HG02623 (cell line): ENCODE measurements around the gene MT1X.
A peak's percentile ranks its signal among the peaks of the same experiment; 100 is the strongest.
"Not testable (repeated sequence)": the region's sequence is repeated elsewhere in the genome, so short reads cannot be mapped to it uniquely, and the experiment has no call there.

Experiments used
- ATAC-seq: cut with Tn5 transposase; IDR thresholded peaks from one replicate; pipeline ENCODE4 v1.9.1; 2021; ENCODE audit warnings: moderate library complexity; ENCODE audit not compliant: unreplicated experiment

The MT1X gene

DNA sequence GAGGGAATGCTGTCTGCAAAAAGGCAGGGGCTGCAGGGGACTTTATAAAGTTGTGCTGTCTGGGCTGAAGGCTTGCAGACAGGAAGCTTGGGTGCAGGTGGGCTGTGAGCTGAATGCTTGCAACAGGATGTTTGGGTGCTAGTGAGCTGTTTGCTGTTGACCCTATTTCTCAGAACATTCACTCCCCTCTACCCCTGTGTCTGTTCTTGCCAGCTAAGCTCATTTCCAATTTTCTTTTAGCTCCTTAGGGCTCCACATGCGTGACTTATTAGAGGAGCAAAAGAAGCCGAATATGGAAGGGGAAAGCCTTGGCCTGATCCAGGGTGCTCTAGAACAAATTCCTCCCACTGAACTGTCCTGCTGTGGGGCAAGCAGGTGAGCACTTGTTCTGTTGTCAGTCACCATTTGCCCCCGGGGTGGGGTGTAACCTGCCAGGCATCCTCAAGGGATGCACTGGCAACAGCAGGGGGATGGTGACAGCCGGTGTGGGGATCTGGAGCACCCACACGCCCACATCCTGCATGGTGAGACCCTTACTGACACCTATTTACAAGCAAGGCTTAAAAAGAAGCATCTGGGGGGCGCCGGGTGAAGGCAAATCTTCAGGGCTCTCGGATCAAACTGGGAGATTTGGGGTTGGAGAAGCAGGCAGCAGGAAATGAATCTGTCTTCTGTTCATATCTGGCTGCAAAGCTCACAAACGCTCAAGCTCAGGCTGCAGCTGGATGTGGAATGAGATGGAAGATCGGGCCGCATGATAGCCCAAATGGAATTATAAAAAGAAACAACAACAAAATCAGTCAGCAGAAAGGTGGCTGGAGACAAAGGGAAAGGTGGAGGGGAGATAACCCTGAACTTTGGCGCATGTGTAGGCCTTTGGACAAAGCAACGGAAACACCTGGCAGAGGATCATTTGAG, 26.5 kb downstream of the MT1X start:
- no peak for ATAC-seq

DNA sequence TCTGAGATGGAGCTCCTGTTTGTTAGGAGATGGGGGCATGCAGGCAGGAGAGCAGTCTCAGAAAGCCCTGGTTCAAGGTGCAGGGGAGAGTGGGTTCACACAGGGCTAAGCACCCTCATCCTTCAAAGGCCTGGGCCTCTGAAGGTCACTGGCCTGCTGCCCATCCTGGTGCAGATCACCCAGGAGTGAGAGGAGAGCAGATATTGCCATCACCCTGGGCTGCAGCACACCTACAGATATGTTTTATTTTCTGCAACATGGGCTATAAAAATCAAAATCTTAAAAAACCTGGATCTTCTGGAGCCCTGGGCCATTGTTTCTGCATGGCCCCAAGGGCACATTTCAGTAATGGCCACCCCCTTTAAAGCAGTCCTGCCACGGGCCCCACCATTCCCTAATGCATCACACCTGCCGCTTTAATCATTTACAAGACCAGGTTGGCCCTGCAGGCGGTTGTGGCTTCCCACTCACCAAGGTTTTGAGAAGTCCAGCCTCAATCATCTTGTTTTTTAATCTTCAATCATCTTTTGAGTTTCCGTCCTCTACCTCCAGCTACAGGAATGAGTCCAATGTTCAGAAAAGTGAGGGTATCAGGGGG, 27.3 kb downstream of the MT1X start:
- no peak for ATAC-seq

DNA sequence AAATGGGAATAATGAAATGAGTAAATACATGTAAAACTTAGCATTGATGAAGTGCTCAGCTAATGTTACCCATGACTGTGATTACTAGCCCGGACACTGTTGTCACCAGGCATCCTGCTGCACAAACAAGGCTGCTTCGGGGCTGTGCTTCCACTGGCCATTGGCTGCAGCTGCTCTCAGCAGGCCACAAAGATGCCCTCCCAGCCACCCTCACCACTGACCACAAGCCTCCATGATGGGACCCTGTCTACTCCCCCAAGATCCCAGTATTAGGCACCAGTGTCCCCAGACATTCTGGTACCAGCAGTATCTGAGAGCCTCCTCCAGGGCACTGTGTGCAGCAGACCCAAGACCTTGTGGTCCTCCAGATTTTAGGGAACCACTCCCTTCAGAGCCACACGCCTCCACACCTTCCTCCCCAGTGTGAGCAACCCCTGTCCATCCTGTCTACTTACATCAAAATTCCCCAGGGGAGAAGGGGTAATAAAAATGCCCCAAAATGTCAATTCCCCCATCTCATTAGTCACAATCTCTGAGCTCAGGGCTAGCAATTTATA, 28.0 kb downstream of the MT1X start:
- ATAC-seq = no peak

GRCh38 chr16:56711862-56712261, 29.6 kb downstream of the MT1X start:
- no peak for ATAC-seq

DNA sequence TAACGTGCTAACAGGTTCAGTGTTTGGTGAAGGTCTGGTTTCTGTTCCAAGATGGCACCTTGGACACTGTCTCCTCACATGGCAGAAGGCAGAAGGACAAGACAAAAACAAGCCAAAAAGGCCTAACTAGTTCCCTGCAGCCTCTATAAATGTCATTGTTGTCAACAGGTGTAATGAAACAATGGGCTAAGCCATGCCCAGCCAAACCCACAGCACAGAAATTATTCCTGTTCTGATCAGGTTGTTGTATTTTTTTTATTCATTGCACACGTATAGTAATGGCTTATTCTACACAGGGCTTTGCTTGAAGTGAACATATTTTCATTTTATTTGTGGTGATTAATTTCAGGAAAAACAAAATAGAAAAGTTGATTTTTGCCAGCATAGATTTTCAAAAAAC, 31.5 kb downstream of the MT1X start:
- ATAC-seq = no peak

DNA sequence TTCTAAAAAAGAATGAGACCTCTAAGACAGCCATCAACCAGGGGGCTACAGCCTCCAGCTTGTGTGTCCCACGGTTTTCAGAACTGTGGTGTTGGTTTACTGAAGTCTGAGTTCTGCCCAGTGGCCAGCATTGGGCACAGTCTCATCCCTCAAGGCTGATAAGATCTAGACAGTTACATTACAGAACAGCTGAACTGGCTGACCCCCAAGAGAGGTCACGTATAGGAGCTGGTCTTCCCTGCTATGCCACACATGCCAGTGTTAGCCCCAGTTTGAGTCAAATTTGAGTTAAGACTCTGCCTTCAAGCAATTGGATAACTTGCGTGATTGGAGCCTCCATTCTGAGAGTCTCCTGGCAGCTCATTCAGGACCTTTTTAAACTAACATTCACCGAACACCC, 32.9 kb downstream of the MT1X start:
- ATAC-seq = no peak

DNA sequence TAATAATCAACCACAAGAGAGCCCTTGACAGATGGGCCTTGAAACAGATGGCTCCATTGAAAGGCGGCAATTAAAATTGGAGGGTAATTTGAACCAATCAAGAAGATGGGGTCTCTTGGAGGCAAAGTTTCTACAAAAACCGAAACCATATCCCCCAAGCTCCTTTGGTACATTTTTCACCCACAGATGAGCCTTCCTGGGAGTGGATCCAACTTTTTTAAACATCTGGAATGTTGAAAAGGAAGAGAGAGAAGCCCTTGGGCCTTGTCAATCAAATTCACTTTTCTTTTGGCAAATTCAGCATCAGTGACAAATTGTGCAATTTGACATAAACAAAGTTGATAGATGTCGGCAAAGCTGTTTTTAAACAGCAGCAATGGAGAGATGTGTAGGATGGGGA, 34.5 kb downstream of the MT1X start:
- ATAC-seq = no peak

DNA sequence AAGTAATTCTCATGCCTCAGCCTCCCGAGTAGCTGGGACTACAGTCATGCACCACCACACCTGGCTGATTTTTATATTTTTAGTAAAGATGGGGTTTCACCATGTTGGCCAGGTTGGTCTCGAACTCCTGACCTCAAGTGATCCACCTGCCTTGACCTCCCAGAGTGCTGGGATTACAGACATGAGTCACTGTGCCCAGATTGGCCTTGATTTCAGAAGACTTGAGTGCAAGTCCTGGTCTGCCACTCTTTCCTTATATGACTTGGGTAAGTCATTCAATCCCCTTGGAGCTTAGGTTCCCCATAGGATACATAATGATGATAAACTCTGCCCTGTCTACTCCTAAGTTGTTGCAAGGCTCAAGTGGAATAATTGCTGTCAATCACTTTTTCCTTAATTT, 35.3 kb downstream of the MT1X start:
- ATAC-seq = not testable (repeated sequence)

GRCh38 chr16:56722200-56722842, 40.1 kb downstream of the MT1X start:
- no peak for ATAC-seq

GRCh38 chr16:56724191-56724590, 41.9 kb downstream of the MT1X start:
- ATAC-seq = no peak

- no peak for ATAC-seq
Observed at GRCh38 chr16:56726283-56726682, 44.0 kb downstream of the MT1X start.

- no peak for ATAC-seq
Observed at GRCh38 chr16:56726926-56727325, 44.7 kb downstream of the MT1X start.

- ATAC-seq = no peak
Observed at GRCh38 chr16:56728027-56728426, 45.8 kb downstream of the MT1X start.

- ATAC-seq = no peak
Observed at GRCh38 chr16:56728980-56729734, 46.9 kb downstream of the MT1X start.

GRCh38 chr16:56729735-56730662, 47.7 kb downstream of the MT1X start, which contains the start of gene NUP93:
TSS of gene NUP93 (plus strand) at chr16:56730129. CDS start at chr16:56748248, 18,119 bp downstream.
- peak; percentile 79 for ATAC-seq

DNA sequence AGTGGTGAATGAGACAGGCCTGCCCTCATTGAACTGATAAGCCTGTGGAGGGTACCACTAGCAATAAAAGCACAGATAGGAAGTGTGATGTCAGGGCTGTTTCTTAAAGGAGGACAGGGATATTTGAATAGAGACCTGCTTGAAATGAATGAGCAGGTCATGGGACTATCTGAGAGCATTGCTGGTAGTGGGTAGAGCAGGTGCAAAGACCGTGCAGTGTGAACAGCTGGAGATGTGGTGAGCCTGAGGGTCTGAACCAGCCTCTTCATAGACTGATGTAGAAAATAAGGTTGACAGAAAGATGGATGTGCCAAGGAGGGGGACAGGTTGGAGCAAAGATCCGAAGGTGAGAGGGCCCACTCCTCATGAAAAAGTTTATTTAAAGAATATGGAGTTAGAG, 50.1 kb downstream of the MT1X start:
- ATAC-seq = peak; percentile 48

GRCh38 chr16:56732832-56733231, 50.6 kb downstream of the MT1X start:
- no peak for ATAC-seq
